ENCODE data around the gene MGRN1.

GRCh38 chr16:4634768-4635167, 10.1 kb downstream of the MGRN1 start:
- TF ChIP-seq POLR2A (IDR thresholded peaks at IDR 0.05) (no peak), CTCF (IDR thresholded peaks at IDR 0.05) (no peak)
